Neuronal stem cell (in vitro differentiated cells): Measurements from ENCODE around the gene RNU1-3.
"Not testable (repeated sequence)": the region's sequence is repeated elsewhere in the genome, so short reads cannot be mapped to it uniquely, and the experiment has no call there.

ENCODE experiments used
- DNase-seq: peaks from one replicate; pipeline ENCODE4 v3.0.0-alpha.2; 2013; ENCODE audit warnings: low spot score
- H2AFZ ChIP-seq: one replicate; pipeline ENCODE4 v1.6.1; 2013; ENCODE audit warnings: mild to moderate bottlenecking, low read length, inconsistent platforms
- H2AK5ac ChIP-seq: 2 replicates; pipeline ENCODE4 v1.6.1; 2013; ENCODE audit warnings: low read depth, mild to moderate bottlenecking, inconsistent platforms, low read length, moderate library complexity, mixed read lengths
- H2BK120ac ChIP-seq: 2 replicates; pipeline ENCODE4 v1.6.1; 2013; ENCODE audit warnings: low read depth, mild to moderate bottlenecking, inconsistent platforms, low read length, moderate library complexity, mixed read lengths
- H2BK12ac ChIP-seq: one replicate; pipeline ENCODE4 v1.6.1; 2013; ENCODE audit warnings: low read length, inconsistent platforms
- H2BK15ac ChIP-seq: 2 replicates; pipeline ENCODE4 v1.6.1; 2013; ENCODE audit warnings: mild to moderate bottlenecking, low read length, inconsistent platforms, mixed read lengths
- H2BK5ac ChIP-seq: one replicate; pipeline ENCODE4 v1.6.1; 2013; ENCODE audit warnings: inconsistent platforms, mild to moderate bottlenecking, low read length, moderate library complexity
- H3K14ac ChIP-seq: one replicate; pipeline ENCODE4 v1.6.1; 2013; ENCODE audit warnings: low read length, inconsistent platforms
- H3K18ac ChIP-seq: 2 replicates; pipeline ENCODE4 v1.6.1; 2013; ENCODE audit warnings: low read length, inconsistent platforms
- H3K23ac ChIP-seq: 2 replicates; pipeline ENCODE4 v1.6.1; 2013; ENCODE audit warnings: low read depth, mild to moderate bottlenecking, mixed read lengths, low read length, inconsistent platforms; ENCODE audit not compliant: poor library complexity
- H3K27ac ChIP-seq: replicated peaks from 3 replicates; pipeline ENCODE4 v1.5.1; 2013; ENCODE audit warnings: low read length, inconsistent platforms
- H3K27me3 ChIP-seq, 3 experiments: 2 replicates each; pipeline ENCODE4 v1.6.1; 2013; ENCODE audit warnings: low read length in 3 of 3, mild to moderate bottlenecking in 2 of 3, inconsistent platforms in 1 of 3, low read depth in 1 of 3, mixed read lengths in 1 of 3, moderate library complexity in 1 of 3; ENCODE audit not compliant: control insufficient read depth in 3 of 3, insufficient read depth in 3 of 3
- H3K36me3 ChIP-seq, 2 donors: replicated peaks in 1 of 2; 2 replicates each; pipeline ENCODE4 v1.6.1; 2013; ENCODE audit warnings: low read length in 2 of 2; ENCODE audit not compliant: control insufficient read depth in 2 of 2, insufficient read depth in 2 of 2
- H3K4ac ChIP-seq: 2 replicates; pipeline ENCODE4 v1.6.1; 2013; ENCODE audit warnings: inconsistent platforms, mild to moderate bottlenecking, low read length, moderate library complexity
- H3K4me1 ChIP-seq, 2 donors: 1 replicate in 1 of 2; 2 replicates in 1 of 2; pipeline ENCODE4 v1.6.1; 2013; ENCODE audit warnings: low read length in 2 of 2, low read depth in 1 of 2; ENCODE audit not compliant: control insufficient read depth in 2 of 2, insufficient read depth in 1 of 2
- H3K4me2 ChIP-seq: one replicate; pipeline ENCODE4 v1.6.1; 2013; ENCODE audit warnings: mild to moderate bottlenecking, low read length, inconsistent platforms; ENCODE audit not compliant: insufficient read depth, poor library complexity, severe bottlenecking
- H3K4me3 ChIP-seq, 2 donors: 2 replicates each; pipeline ENCODE4 v1.5.1; 2013; ENCODE audit warnings: low read length in 2 of 2, mild to moderate bottlenecking in 2 of 2, inconsistent platforms in 1 of 2, moderate library complexity in 1 of 2
- H3K79me1 ChIP-seq: one replicate; pipeline ENCODE4 v1.6.1; 2013; ENCODE audit warnings: low read depth, mild to moderate bottlenecking, inconsistent platforms, low read length, moderate library complexity
- H3K9ac ChIP-seq: one replicate; pipeline ENCODE4 v1.6.1; 2013; ENCODE audit warnings: mild to moderate bottlenecking, low read depth, low read length, inconsistent platforms; ENCODE audit not compliant: poor library complexity
- H3K9me3 ChIP-seq, 2 donors: replicated peaks in 1 of 2; 2 replicates each; pipeline versions ENCODE3 to v1.6.1; 2013; ENCODE audit warnings: low read length in 2 of 2, mild to moderate bottlenecking in 2 of 2, inconsistent platforms in 1 of 2, low read depth in 1 of 2, mixed read lengths in 1 of 2, moderate library complexity in 1 of 2; ENCODE audit not compliant: control insufficient read depth in 2 of 2, insufficient read depth in 1 of 2
- H4K8ac ChIP-seq: one replicate; pipeline ENCODE4 v1.6.1; 2013; ENCODE audit warnings: low read depth, mild to moderate bottlenecking, inconsistent platforms, low read length, moderate library complexity
- H4K91ac ChIP-seq: one replicate; pipeline ENCODE4 v1.6.1; 2013; ENCODE audit warnings: low read length, low read depth, mild to moderate bottlenecking, inconsistent platforms; ENCODE audit not compliant: poor library complexity
- WGBS, 2 donors: extraction: QIAGEN DNeasy Blood & Tissue Kit; methylation state at CpG; one replicate each; pipeline ENCODE4 v1.1.7; 2013; ENCODE audit warnings: missing lambda C conversion rate in 2 of 2, mixed read lengths in 1 of 2; ENCODE audit not compliant: insufficient read length in 2 of 2, insufficient replicate concordance in 1 of 2; ENCODE audit errors: extremely low coverage in 2 of 2; 5-methylcytosine and 5-hydroxymethylcytosine counted together

RNU1-3 gene

DNA sequence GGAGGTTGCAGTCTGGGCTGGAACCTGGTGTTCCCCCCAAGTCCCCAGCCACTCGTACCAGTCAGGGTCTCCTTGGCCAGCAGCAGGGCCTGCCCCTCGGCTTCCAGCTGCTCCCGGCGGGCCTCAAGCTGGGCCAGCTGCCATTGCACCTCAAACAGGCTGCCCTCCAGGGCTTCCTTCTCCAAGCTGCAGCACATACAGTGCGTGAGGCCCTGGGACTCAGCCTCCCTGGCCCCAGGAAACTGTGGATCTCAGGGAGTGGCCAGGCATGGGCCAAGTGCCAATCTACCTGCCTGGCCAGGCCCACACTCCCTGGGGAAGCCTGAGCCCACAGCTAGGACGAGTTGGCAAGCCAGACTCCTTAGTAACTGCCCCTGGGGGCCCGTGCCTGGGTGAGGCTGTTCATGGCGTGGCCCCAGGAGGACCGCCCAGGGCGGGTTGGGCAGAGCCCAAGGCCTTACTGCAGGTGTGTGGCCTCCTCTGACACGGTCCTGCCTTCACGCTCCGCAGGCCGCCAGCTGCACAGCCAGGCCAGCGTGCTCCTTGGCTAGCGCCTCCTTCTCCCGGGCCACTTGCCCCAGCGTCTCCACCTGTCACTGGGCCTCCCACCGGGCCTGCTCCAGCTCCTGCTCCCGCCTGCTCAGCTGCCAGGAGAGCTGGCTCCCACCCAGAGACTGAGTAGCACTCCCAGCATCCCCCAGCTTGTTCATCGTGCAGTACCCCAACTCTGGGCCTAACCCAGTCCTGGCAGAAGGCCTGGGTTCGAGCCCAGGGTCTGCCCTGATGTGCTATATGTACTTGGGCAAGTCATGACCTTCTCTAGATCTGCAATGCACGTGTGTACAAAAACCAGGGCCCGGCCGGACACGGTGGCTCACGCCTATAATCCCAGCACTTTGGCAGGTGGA is 42.7 kb downstream of the RNU1-3 start:
- Histone ChIP-seq H3K79me1 (peaks cover 11% of the 10 kb centered on the region), H2BK15ac (peak overlapping the region; percentile 78), H3K23ac (peak overlapping the region; percentile 95), H3K18ac (peak overlapping the region; percentile 88), H3K36me3 (peaks cover 39 to 62% of the 10 kb centered on the region in 2 donors), H2AK5ac (peak overlapping the region; percentile 91), H3K4me3 (peak overlapping the region in 1 of 2 donors; percentile 0), H4K91ac (peak overlapping the region; percentile 14), H3K9ac (peak overlapping the region; percentile 85), H2BK5ac (peak overlapping the region; percentile 79), H2BK12ac (peak overlapping the region; percentile 91), H3K4ac (peak overlapping the region; percentile 91), H3K14ac (peak overlapping the region; percentile 64), H4K8ac (peak overlapping the region; percentile 99)
- no CpG with 5 or more reads among the region's 27 CpGs for WGBS, 2 donors
- H2AFZ ChIP-seq, H2BK120ac ChIP-seq, H3K9me3 ChIP-seq, H3K4me2 ChIP-seq, H3K27me3 ChIP-seq, H3K4me1 ChIP-seq, DNase-seq, H3K27ac ChIP-seq: not testable (repeated sequence)

GRCh38 chr1:16623337-16623736 is 43.4 kb downstream of the RNU1-3 start:
- H4K8ac ChIP-seq, H2BK15ac ChIP-seq, H3K4me2 ChIP-seq, H3K23ac ChIP-seq, H4K91ac ChIP-seq, H3K9me3 ChIP-seq, H3K14ac ChIP-seq, H3K18ac ChIP-seq, H3K4me3 ChIP-seq, H2AK5ac ChIP-seq, H3K27me3 ChIP-seq, H3K27ac ChIP-seq, H2BK120ac ChIP-seq, H3K9ac ChIP-seq, H2AFZ ChIP-seq, H3K4me1 ChIP-seq, H2BK5ac ChIP-seq, DNase-seq, H3K4ac ChIP-seq, H2BK12ac ChIP-seq: not testable (repeated sequence)
- WGBS, 2 donors = no CpG with 5 or more reads among the region's 7 CpGs
- Histone ChIP-seq H3K79me1 (peaks cover 11% of the 10 kb centered on the region), H3K36me3 (peaks cover 36 to 61% of the 10 kb centered on the region in 2 donors)

GRCh38 chr1:16621681-16622315 is 45.0 kb downstream of the RNU1-3 start:
- H3K27me3 ChIP-seq, H3K14ac ChIP-seq, H3K4me2 ChIP-seq, H2BK5ac ChIP-seq, H3K4ac ChIP-seq, H2BK120ac ChIP-seq, H4K8ac ChIP-seq, H3K4me3 ChIP-seq, H3K18ac ChIP-seq, H3K9ac ChIP-seq, H3K27ac ChIP-seq, H4K91ac ChIP-seq, DNase-seq, H2AFZ ChIP-seq, H2BK12ac ChIP-seq, H3K9me3 ChIP-seq: not testable (repeated sequence)
- H3K4me1 ChIP-seq = peaks cover 13 to 14% of the 10 kb centered on the region in 2 donors
- H3K23ac ChIP-seq = peak overlapping the region; percentile 1
- peak overlapping the region; percentile 3 for H2BK15ac ChIP-seq
- H2AK5ac ChIP-seq = peak overlapping the region; percentile 7
- no CpG with 5 or more reads among the region's 9 CpGs for WGBS, 2 donors
- H3K79me1 ChIP-seq = peaks cover 11% of the 10 kb centered on the region
- peaks cover 30 to 63% of the 10 kb centered on the region in 2 donors for H3K36me3 ChIP-seq

DNA sequence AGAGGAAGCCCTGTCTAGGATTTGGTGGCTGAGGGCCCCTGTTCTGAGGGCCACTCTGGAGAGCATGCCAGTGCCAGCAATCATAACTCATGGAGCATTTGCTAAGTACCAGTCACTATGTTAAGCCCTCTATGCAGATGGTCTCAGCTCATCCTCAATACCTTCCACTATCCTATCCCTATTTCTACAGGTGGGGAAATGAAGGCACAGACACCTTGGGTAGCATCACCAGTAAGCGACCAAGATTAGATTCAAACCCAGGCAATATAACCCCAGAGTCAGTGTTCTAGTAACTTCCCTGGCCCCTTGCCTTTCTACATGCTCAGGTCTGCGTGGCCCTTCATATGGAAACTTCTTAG is 45.5 kb downstream of the RNU1-3 start:
- Histone ChIP-seq H2BK12ac (no peak overlapping the region), H2BK15ac (no peak overlapping the region), H2BK5ac (no peak overlapping the region), H4K8ac (no peak overlapping the region), H2BK120ac (no peak overlapping the region), H3K79me1 (peaks cover 11% of the 10 kb centered on the region), H3K14ac (no peak overlapping the region), H3K27me3 (peaks cover 0 to 3% (median 0%) of the 10 kb centered on the region in 3 experiments), H3K4me2 (no peak overlapping the region), H3K4me3 (no peak overlapping the region), H3K9ac (no peak overlapping the region), H3K4me1 (peaks cover 13 to 15% of the 10 kb centered on the region in 2 donors), H3K36me3 (peaks cover 26 to 58% of the 10 kb centered on the region in 2 donors), H3K27ac (no peak overlapping the region), H3K18ac (peak overlapping the region; percentile 16), H2AFZ (no peak overlapping the region), H3K9me3 (peaks cover 0 to 2% of the 10 kb centered on the region in 2 donors), H3K23ac (peak overlapping the region; percentile 46), H3K4ac (no peak overlapping the region), H4K91ac (no peak overlapping the region), H2AK5ac (no peak overlapping the region)
- no CpG with 5 or more reads among the region's 2 CpGs for WGBS, 2 donors
- no peak for DNase-seq
